Gastrocnemius medialis (tissue), 4 donors: ENCODE data around the gene CPNE2. TPM values are rescaled to one million over a fixed set of nuclear protein-coding genes. Genes with fewer than 3 reads are reported as not detected.

ENCODE experiments used
- ATAC-seq, 2 donors: fragments of 150-250 bp; one replicate each; pipeline ENCODE4 v1.9.1; 2016
- DNase-seq, 2 donors: peaks; one replicate each; pipeline ENCODE4 v3.0.0-alpha.2; 2019
- H3K27ac ChIP-seq, 4 donors: fragments of 200-600 bp; sonication (generic); 1 replicate in 1 of 4; 2 replicates in 3 of 4; pipeline ENCODE4 v1.5.1; 2016 to 2018; ENCODE audit warnings: mild to moderate bottlenecking in 2 of 4, moderate library complexity in 1 of 4
- H3K27me3 ChIP-seq, 3 donors: fragments of 200-600 bp; sonication (generic) in 2 of 3; 1 replicate in 1 of 3; 2 replicates in 2 of 3; pipeline versions ENCODE4 v1.5.1 to v1.6.0; 2016 to 2019; ENCODE audit warnings: mild to moderate bottlenecking in 1 of 3, moderate library complexity in 1 of 3
- H3K36me3 ChIP-seq, 2 donors: fragments of 200-600 bp; sonication (generic) in 1 of 2; one replicate each; pipeline ENCODE4 v1.5.1; 2017 to 2018
- H3K4me1 ChIP-seq, 2 donors: fragments of 200-600 bp; sonication (generic) in 1 of 2; one replicate each; pipeline ENCODE4 v1.5.1; 2016 to 2017; ENCODE audit warnings: mild to moderate bottlenecking in 2 of 2
- H3K4me3 ChIP-seq, 4 donors: fragments of 200-600 bp; sonication (generic) in 3 of 4; 1 replicate in 1 of 4; 2 replicates in 3 of 4; pipeline ENCODE4 v1.5.1; 2016 to 2019; ENCODE audit warnings: mild to moderate bottlenecking in 2 of 4
- H3K9me3 ChIP-seq, 3 donors: fragments of 200-600 bp; sonication (generic) in 2 of 3; 1 replicate in 1 of 3; 2 replicates in 2 of 3; pipeline ENCODE4 v1.5.1; 2016 to 2019
- POLR2A ChIP-seq, 2 donors: fragments of 450-650 bp; IDR thresholded peaks; one replicate each; pipeline ENCODE4 v1.6.1; 2017; ENCODE audit warnings: antibody characterized with exemption in 2 of 2, mild to moderate bottlenecking in 2 of 2, moderate library complexity in 2 of 2
- in situ Hi-C, 4 donors: fragments of 200-750 bp; cut with MboI; loops; one replicate each; pipeline versions ENCODE4 v1.15.0 to v1.8.0; 2017; ENCODE audit warnings: low sequenced_read_pairs in 4 of 4
- intact Hi-C: fragments of 100-400 bp; cut with DNase I; formaldehyde crosslinking; loops from one replicate; pipeline ENCODE4 v1.15.1; 2023; ENCODE audit warnings: low total_unique reads
- total RNA-seq, 4 donors: library from RNA; depleted of rRNA; stranded (reverse); fragments of >200 nt; gene quantifications; one replicate each; pipeline versions ENCODE4 v1.1.0 to v1.2.3, GENCODE V29; 2016
- TF ChIP-seq, protein P1 (sequence below), 5 experiments: fragments of 450-650 bp in 3 of 5; fragments of 200-600 bp in 2 of 5; sonication (generic) in 2 of 5; IDR thresholded peaks in 4 of 5; conservative IDR thresholded peaks in 1 of 5; 1 replicate in 4 of 5; 2 replicates in 1 of 5; pipeline ENCODE4 v1.5.1; 2016 to 2019; ENCODE audit warnings: antibody characterized with exemption in 5 of 5, mild to moderate bottlenecking in 3 of 5, moderate library complexity in 3 of 5

The CPNE2 gene
- total RNA-seq, 4 donors from 2014 or later, result 11.7 to 20.0 (median 17.2) TPM

DNA sequence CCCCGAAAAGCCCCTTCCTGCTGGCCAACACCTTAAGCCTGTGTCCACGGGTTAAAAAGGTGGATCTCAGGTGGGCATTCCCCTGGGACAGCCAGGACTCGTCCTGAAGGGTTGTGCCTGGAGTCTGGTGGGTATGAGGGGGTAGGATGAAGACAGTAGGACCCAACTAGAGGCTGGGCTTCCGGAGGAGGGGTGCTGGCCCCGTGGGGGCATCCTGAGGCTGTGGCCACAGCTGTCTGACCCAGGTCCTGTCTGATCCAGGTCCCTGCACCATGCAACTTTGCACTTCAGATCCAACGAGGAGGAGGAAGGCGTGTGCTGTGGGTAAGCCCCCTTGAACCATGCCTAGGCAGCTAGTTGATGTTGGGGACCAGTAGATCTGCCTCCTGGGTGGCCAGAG lies 37.6 kb upstream of the CPNE2 start:
- TF ChIP-seq POLR2A (IDR thresholded peaks at IDR 0.05), result no peak
- TF ChIP-seq, protein P1, sequence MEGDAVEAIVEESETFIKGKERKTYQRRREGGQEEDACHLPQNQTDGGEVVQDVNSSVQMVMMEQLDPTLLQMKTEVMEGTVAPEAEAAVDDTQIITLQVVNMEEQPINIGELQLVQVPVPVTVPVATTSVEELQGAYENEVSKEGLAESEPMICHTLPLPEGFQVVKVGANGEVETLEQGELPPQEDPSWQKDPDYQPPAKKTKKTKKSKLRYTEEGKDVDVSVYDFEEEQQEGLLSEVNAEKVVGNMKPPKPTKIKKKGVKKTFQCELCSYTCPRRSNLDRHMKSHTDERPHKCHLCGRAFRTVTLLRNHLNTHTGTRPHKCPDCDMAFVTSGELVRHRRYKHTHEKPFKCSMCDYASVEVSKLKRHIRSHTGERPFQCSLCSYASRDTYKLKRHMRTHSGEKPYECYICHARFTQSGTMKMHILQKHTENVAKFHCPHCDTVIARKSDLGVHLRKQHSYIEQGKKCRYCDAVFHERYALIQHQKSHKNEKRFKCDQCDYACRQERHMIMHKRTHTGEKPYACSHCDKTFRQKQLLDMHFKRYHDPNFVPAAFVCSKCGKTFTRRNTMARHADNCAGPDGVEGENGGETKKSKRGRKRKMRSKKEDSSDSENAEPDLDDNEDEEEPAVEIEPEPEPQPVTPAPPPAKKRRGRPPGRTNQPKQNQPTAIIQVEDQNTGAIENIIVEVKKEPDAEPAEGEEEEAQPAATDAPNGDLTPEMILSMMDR (IDR thresholded peaks at IDR 0.05 in 4 of 5, conservative IDR thresholded peaks at IDR 0.05 in 1 of 5), result no peak
- in situ Hi-C loops, result no loop called here
- no peaks in the 10 kb centered on the region for H3K27me3 ChIP-seq
- H3K9me3 ChIP-seq, result no peaks in the 10 kb centered on the region
- H3K4me1 ChIP-seq, result no peaks in the 10 kb centered on the region
- ATAC-seq (no peak), DNase-seq (no peak)
- no peak overlapping the region for H3K27ac ChIP-seq
- no peaks in the 10 kb centered on the region for H3K36me3 ChIP-seq
- intact Hi-C loops, result no loop called here
- H3K4me3 ChIP-seq, result no peak overlapping the region

DNA sequence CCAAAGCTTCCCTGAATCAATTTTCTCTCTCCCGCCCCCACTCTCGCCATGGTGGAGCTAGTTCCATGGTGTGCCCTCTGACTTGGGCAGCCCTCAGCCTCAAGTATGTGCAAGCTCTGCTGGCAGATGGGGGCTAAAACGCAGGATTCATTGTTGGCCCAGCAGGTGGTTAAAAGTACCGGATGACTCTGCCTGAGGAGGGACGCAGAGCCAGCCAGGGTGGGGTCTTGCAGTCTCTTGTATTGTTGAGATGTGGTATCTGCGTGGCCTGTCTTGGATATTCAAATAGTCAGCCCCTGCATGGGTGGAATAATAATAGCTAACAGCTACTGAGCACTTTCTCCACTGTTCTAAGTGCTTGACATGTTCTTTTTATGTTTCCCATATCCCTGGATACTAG lies 36.7 kb upstream of the CPNE2 start:
- Histone ChIP-seq H3K36me3 (no peaks in the 10 kb centered on the region), H3K9me3 (no peaks in the 10 kb centered on the region), H3K4me3 (no peak overlapping the region), H3K27ac (no peak overlapping the region), H3K4me1 (peaks cover under 1 to 1% of the 10 kb centered on the region in 2 donors), H3K27me3 (no peaks in the 10 kb centered on the region)
- in situ Hi-C loops (no loop called here), intact Hi-C loops (no loop called here)
- no peak for TF ChIP-seq POLR2A (IDR thresholded peaks at IDR 0.05)
- TF ChIP-seq, protein P1 (IDR thresholded peaks at IDR 0.05 in 4 of 5, conservative IDR thresholded peaks at IDR 0.05 in 1 of 5), result no peak
- DNase-seq (no peak), ATAC-seq (no peak)

DNA sequence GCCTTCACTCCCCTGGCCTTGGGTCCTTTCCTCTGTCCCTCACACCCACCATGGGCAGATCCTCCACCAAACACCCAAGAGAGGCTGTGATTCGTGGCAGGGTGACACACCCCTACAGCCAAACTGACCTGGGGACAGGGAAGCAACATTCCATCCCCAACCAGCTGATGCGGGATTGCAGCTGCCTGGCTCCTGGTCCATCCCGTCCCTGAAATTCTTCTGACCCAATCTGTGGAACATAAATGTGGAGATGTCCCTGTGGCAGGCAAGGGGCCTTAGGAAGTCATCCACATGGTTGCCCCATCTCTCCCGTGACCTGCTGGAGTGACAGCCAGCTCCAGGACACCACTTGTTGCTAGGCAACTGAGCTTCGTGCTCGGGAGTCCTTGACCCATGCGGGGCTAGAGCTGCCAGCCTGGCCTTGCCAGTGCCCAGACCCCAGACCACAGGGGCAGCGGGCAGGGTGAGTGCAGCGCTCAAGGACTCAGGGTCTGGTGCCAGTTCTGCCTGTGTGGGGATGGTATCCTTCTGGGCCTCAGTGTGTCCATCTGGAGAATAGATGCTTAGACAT lies 34.0 kb upstream of the CPNE2 start:
- Histone ChIP-seq H3K4me3 (no peak overlapping the region), H3K36me3 (no peaks in the 10 kb centered on the region), H3K27me3 (no peaks in the 10 kb centered on the region), H3K9me3 (no peaks in the 10 kb centered on the region), H3K27ac (no peak overlapping the region), H3K4me1 (peaks cover 17 to 20% of the 10 kb centered on the region in 2 donors)
- in situ Hi-C loops (no loop called here), intact Hi-C loops (no loop called here)
- DNase-seq (no peak), ATAC-seq (no peak)
- no peak for TF ChIP-seq POLR2A (IDR thresholded peaks at IDR 0.05)
- TF ChIP-seq, protein P1 (IDR thresholded peaks at IDR 0.05 in 4 of 5, conservative IDR thresholded peaks at IDR 0.05 in 1 of 5), result no peak

DNA sequence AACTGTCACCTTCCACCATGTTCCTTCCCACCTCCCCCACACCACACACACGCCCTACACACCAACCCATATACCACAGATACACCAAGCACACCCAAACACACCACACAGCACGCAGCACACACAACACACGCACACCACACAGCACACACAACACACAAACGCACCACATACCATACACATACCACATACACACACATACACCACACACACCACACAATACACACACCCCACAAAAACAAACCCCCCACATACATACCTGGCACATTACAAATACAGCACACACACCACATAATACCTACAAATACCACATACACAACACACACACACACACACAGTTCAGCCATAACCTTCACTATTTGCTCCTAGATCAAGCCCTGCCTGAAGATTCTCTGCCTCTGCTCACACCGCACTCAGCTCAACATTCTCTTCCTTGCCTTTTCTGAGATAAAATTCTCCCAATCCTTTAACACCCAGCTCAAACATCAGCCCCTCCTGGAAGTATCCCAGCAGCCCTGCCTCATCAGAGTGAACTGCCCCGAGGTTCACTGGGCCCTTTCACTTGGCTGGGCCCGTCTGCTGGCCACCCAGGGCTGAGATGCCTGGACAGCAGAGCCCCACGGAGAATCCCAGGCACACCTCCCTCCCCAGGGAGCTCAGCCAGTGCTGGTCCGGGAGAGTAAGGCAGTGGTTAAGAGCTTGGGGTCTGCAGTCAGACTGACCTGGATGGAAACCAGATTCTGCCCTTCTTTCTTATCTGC lies 31.9 kb upstream of the CPNE2 start:
- Histone ChIP-seq H3K4me1 (peaks cover 17 to 20% of the 10 kb centered on the region in 2 donors), H3K27me3 (no peaks in the 10 kb centered on the region), H3K9me3 (no peaks in the 10 kb centered on the region), H3K27ac (peak overlapping the region; percentile 83 to 89 (median 85)), H3K36me3 (no peaks in the 10 kb centered on the region), H3K4me3 (no peak overlapping the region)
- DNase-seq (no peak), ATAC-seq (peak in 1 of 2 donors; percentile 29)
- TF ChIP-seq POLR2A (IDR thresholded peaks at IDR 0.05), result no peak
- TF ChIP-seq, protein P1 (IDR thresholded peaks at IDR 0.05 in 4 of 5, conservative IDR thresholded peaks at IDR 0.05 in 1 of 5), result no peak
- intact Hi-C loops (loop anchor here (1.0 to 5.0 kb wide), 4 partner anchors 32 to 453 kb away; partner anchors contain the start of genes CPNE2, HERPUD1, MT1X and MT2A), in situ Hi-C loops (no loop called here)
